Activated CD8-positive, alpha-beta memory T cell treated with anti-CD3 and anti-CD28 coated beads, Interleukin-2, amount 50 U/mL, for 1 hour (primary cell): Measurements from ENCODE around the gene CCNY.

Experiments used
- DNase-seq: peaks from one replicate; pipeline ENCODE4 v3.0.0-alpha.2; 2020; ENCODE audit errors: extremely low read depth

CCNY gene

DNA sequence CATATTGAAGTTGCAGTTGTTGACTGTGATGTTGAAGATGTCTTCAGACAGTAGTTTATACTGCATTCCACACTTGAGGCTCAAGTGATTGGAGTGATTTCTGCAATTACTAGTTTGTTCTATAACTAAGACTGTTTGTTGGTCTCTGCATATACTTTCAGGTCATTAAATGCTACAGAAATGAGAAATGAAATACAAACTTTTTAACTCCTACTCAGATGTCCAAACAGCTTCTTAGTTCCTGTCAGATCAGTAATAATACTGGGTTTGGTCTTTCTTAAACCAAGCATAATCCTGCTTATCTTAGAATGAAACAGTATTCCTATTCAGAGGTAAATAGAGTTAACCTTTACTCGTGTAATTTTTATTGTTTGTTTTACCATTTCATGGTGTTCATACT lies 115.9 kb downstream of the CCNY start:
- DNase-seq: no peak

DNA sequence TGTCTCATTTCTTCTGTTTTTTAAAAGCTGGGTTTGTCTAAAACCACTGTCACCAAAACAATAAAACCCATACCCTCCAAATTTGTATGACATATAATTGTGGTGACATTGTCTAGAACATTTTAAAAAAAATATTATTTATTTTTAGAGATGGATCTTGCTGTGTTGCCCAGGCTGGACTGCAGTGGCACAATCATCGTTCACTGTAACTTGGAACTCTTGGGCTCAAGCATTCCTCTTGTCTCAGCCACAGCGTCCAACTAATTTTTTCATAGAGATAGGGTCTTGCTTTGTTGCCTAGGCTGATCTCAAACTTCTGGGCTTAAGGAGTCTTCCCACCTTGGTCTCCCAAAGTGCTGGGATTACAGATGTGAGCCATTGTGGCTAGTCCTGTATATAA lies 116.5 kb downstream of the CCNY start:
- DNase-seq: no peak

DNA sequence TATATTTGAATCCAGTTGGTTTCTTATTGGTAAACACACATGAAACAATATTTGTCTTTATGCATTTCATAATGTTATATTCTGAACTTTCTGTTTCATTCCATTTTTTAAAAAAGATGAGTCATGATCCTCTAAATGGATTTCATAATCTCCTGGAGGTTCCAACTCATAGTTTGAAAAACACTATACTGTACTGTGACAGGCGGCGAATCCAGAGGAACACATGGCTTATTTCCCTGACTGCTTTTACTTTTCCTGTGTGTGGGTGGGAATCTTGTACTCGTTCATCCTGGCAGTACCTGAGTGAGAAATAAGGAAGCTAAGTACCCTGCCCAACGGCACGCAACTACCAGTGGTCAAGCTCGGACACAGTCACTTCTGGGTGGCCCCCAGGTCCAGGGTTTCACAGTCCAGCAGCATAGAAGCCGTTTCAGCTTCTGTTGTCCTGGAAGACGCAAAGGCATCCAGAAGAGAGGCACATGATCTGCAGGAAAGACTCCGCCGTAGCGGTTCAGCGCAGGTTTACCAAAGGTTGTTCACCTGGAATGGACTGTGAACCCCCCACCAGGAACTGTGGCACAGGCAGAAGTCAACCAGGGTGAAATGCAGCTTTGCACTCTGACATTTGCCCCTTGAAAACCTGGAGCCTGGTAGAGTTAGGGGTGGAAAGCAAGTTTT lies 117.7 kb downstream of the CCNY start:
- DNase-seq: no peak

DNA sequence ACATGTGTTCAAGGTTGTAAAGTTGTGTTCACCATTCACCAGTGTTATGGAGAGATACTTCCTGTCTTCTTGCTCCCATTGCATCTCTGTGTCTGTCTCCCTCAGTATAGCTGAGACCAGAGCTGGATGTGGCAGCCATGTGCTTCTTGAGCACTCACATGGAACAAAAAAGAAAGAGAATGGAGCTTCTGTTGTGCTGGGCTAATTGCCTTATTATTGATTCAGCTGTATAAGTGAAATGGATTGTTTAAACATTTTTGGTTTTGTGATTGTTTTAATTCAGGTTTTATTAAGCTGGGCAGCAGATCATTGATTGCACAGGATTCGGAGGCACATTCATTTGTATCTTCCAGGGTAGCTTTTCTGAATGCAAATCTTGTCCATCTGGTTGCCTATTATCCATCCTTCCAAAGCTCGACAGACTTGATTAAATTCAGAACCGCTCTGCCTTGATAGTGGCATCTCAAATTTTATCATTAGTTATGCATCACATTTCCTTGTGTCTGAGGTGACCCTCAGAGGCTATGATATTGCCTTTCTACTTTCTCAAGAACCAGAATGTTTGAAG lies 119.9 kb downstream of the CCNY start:
- DNase-seq: no peak

DNA sequence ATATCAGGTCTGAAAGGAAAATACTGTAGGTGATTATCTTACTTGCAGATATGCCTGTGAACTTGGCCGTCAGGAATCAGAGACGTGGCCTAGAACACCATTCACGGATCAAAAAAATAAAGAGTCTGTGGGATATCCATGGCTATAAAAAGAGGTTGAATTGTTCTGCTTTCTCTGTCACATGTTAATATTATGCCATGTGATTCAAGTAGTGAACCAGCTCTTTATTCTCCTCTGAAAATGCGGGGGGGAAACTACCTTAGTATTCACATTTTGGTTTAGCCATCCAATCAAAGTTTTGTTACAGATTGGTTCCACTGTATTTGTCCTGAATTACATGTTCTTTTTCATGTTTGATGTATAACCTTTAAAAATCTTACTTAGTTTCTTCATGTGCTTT lies 120.5 kb downstream of the CCNY start:
- DNase-seq: no peak

DNA sequence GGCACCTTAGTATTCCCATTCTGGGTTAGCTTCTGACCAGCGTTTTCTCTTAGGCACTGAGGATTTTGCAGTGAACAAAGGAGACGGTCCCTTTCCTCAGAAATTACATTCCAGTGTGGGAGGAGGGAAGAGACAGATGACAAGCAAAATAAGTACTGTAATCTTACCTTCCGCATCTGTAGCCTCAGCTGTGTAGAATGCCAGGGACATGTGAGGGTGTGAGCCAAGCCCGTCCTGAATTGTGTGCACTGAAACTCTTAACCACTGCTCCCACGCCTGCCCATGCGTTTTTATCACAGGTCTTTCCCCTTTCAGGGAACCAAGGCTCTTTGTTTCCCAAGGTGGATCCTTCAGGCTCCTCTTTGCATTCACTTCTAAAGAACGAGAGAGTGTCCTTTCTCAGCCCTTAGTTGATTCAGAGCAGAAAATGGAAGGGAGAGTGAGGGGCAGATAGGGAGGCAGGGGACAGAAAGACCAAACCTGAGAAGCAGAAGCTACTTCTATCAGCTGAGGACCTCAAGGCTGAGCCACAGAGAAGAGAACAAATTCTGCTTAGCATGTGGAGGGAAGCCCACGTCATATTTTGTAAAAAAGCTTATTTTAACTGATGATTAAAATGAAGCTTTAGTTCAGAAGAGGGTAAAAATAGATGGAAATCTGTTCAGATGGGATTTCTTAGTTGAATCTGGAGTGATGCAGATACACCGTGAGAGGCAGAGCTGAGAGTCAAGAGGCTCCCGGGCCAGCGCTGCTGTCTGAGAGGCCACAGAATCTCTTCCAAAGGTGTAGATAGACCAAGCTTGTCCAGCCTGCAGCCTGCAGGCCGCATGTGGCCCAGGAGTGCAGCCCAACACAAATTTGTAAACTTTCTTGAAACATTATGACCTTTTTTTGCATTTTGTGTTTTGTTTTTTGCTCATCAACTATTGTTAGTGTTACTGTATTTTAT lies 122.5 kb downstream of the CCNY start:
- no peak for DNase-seq

DNA sequence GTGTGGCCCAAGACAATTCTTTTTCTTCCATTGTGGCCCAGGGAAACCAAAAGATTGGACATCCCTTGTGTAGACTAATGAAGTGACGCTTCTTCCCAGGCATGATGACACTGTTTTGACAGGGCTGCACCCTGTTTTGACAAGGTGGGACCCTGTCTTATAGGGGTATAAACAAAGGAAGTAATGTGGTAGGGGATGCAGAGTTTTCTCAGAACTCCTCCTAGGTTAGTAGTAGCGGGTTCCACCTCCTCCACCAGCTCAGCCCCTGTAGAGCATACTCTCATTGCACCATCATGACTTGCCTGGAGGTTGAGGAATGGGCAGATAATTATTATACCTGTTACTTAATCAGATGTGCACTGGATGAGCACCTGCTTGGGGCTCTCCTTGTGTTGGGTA lies 123.1 kb downstream of the CCNY start:
- no peak for DNase-seq

DNA sequence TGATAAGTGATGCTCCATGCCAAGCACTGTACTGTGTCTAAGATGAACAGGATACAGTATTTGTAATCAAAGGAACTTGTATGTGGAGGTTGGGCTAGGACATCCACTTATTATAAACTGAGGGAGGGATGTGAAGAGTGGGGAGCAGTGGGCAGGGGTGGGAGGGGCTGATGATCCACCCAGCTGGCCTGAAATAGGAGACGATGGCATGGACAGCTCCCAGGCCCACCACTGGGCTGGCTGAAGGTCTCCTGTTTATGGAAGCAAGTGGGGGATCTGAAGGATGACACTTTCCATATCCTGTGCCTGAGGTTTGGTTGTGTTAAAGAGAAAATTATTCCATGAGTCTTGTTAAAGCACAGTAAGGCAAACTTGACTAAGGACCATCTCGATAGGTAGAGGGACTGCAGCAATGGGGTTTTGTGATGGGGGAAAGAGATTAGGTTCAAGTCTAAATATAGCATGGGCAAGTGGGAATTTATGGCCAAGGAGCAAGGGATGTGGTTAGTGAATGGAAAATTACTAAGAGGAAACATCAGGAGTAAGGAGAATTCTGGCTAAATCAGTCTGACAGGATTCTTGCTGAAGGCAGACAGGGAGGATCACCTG lies 124.6 kb downstream of the CCNY start:
- no peak for DNase-seq

DNA sequence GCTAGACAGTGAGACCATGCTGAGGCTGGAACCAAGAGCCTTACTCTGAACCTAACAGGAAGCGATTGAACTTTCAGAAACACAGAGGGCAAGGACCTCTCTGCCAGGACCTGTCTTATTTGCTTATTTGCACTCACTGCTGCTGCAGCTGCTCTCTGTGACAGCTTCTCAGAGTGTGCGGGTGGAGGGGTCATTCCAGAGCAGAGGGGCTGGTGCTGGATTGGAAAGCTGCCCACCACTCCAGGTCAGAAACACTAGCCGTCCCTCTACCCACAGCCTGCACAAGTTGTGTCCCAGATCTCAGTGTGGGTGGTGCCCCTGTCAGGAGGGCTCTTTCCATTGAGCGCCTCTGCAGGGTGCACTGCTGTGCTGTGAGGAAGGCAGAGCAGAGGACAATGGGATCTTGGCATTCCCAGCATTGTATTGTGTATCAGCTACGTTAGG lies 126.2 kb downstream of the CCNY start:
- DNase-seq: no peak

DNA sequence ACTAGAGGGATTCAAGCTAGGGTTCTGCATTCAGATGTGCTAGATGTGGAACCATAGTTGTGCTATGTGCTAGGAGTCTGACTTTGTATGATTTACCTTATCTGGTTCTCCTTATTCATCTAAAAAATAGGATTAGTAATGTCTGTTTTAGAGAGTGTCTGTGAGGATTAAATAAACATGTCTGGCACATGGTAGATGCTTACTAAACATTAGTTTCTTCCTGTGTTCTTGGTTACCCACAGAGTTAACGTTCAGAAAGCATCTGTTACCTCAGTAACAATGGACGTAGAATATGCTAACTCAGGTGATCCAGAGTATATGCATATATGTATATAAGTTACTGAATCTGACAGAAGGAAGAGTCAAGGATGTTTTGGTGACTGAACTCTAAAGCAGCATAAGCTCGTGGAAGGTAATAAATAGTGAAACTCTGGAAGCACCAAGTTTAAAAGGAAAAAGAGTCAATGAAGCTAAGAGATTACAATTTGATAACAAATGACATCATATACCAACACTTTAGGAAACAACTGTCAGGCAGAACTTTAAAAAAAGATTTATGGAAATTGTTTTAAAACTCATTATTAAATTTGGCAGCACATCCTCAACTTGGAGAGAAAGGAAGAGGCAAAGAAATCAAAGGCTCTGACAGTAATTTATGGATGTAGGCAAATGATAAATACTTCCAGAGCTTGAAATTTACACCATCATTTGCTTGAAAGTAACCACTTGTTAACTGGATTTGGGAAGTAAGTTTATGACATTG lies 127.0 kb downstream of the CCNY start:
- DNase-seq: no peak

DNA sequence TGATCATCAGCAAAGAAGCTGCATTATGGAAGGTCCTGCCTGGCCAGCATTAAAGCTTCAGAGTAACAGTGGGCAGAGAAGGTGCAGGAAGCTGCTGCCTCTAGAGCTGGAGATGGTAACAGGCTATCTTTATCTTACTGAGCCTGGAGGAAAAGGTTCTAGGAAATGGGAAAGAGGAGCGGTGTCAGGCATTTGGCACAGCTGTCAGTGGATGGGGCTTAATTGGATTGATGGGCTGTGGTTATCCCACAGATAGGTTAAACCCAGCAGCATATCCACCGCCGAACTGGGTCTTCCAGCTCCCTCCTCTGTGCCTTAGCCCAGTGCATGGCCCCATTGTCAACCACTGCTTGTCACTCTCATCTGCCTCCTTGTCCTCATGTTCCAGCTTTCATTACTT lies 127.6 kb downstream of the CCNY start:
- DNase-seq: no peak

DNA sequence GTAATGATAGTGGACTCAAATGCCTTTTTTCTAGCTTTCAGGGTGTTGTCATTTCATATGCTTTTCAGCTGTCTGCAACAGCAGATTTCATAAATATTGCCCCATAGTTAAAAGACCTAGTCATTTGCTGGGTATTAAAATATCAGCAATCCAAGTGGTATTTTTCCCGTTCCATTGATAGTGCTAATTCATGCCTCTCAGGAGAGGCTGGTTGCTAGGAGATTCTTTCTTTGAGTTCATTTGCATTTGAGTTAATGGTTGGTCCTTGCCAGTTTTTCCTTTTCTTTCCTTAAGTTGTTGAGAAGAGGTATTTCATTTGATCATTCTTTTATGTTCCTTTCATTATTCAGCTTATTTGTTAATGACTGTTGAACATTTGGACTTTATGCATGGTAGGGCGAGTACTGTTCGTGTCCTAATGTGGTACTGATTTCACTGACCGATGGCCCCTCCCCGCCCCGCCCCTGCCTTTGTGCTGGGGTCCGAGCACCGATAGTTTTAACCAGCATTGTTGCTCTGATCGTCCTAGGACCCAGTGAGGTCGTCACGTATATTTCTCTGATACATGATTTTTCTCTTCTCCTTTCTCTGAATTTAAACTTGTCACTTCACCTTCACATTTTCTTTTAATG lies 128.6 kb downstream of the CCNY start:
- no peak for DNase-seq

DNA sequence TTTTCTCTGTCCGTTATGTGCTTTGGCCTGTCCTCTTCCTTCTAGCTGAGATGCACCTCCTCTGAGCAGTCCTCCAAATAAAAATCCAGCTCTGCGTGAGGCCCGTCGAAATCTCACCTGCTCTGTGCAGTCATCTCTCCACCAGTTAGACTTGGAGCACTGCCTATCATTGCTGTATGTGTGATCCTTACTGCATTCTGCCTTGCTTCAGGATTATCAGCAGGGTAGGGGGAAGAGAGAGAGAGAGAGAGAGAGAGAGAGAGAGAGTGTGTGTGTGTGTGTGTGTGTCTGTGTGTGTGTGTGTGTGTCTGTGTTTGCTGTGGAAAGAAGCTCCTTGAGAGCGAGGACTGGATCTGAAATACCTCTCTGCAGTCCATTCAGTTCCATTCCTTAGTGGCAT lies 129.4 kb downstream of the CCNY start:
- DNase-seq: no peak

DNA sequence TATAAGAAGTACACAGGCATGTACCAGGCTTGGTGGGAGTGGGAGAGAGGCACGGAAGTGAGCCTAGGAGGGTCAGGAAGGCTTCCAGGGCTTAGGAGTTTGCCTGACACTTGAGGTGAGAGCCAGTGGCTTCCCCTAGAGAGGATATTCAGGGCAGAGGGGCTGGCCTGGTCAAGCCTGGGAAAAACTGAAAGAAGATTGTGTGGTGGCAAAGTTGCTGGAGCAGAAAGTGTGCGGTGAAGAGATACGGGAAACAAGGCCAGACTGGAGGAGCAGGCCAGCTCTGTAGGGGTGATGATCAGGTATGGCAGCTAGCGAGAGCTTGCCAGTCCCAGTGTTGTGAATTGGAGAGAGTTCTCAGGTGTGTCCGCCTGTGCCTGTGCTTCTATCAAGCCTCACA lies 129.9 kb downstream of the CCNY start:
- no peak for DNase-seq

DNA sequence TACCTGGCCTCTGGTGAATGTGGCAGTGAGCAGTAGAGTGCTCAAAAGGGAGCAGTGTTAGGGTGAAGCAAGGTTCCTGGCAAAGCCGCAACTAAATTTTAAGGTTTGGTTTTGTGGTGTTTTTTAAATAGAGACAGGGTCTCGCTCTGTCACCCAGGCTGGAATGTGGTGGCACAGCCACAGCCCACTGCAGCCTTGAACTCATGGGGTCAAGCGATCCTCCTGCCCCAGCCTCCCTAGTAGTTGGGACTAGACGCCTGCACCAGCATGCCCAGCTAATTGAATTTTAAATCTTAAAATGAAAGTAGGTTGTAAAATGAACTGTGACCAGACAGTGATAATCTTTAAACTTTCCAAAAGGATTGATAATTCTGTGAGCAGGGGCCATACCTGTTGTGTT lies 130.4 kb downstream of the CCNY start:
- DNase-seq: no peak

DNA sequence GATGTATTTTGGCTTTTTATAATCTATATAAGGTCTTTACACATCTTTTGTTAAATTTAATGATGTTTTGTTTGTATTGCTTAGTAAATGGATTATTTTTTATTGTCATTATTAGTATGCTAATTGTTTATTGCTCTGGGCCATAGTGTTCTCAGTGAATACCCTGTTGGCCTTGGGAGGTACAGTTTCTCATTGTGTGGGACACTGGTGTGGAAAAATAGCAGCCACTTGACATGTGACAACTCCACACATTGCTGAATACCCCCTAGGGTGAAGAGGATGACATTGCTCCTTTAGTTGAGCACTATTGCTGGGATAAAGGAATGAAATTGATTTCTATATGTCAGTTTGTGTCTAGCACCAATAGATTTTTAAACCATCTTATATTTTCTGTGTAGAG lies 130.9 kb downstream of the CCNY start:
- no peak for DNase-seq

DNA sequence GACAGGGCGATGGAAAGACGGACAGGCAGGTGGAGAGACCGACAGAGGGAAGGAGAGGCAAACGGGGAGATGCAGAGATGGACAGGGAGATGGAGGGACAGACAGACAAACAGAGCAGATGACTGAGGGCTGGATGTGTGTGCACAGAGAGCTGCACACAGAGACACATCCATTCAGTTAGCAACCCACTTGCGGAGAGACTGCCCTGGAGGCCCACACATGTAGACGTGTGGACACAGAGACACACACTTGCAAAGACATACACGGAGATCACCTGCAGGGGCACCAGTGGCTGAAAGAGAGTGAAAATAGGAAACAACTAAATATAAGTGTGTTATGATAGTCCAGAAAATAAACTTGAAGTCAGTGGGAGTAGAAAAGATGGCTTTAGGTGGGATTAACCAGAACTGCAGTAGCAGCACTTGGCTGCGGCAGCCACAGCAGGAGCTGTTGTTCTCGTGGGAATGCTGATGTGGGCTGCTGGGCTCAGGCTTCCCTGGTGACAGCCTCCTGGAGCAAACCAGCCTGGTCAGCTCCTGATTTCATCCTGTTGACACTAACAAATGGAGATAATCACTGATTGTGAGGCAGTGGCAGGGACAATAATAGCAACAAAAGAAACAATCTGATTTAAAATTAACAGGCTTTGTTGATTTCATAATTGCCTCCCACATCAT lies 134.1 kb downstream of the CCNY start:
- DNase-seq: no peak

DNA sequence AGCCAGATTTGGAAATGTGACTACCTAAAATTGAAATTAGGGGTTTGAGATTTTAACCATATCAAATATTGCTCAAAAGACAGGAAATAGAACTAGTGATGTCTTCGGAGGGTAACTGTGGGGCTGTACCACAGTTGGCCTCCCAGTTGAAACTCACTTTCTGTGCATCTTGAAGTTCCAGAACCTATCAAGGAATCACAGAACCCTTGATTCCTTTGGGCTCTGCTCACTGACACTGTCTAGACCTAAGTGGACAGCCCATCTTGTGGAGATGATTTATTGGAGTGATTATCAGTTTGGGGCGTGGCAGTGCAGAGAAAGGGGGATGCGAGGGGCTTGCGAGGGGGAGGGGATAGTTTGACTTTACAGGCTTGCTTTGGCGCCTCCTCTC lies 134.6 kb downstream of the CCNY start:
- DNase-seq: no peak

DNA sequence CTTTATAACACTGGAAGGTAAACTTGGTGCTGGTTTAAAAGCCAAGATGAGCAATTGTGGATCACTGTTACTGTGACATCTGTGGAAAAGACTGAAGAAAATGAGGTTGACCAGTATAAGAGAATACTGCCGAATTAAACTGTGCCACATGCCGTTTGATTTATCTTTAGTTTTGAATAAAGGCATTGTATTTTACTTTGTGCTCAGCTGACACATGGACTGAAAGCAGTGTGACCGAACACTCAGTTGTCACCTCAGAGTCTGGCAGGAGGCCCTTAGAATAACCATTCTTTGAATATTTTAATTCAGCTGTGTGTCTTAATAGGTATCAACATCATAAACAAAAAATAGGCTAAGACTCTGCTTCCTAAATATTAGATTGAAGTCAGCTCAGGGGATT lies 135.1 kb downstream of the CCNY start:
- DNase-seq: no peak

DNA sequence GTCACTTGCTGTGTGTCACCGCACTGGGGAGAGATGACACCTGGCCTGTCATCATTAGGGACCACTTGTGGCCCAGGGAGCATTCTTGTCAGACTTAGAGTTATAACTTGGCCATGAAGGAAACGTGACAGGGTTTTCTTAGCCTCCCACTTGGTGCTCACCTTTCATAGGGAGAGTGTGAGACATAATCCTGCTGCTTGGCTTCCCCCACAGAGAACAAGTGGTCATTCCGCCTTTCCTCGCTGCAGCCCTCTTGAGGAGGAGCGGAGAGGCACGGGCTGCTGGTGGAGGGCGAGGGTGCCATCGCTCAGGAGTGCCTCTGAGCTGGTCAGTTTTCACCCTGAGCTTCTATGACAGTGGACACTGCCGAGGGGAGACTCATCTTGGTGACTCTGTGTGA lies 143.8 kb downstream of the CCNY start:
- no peak for DNase-seq

DNA sequence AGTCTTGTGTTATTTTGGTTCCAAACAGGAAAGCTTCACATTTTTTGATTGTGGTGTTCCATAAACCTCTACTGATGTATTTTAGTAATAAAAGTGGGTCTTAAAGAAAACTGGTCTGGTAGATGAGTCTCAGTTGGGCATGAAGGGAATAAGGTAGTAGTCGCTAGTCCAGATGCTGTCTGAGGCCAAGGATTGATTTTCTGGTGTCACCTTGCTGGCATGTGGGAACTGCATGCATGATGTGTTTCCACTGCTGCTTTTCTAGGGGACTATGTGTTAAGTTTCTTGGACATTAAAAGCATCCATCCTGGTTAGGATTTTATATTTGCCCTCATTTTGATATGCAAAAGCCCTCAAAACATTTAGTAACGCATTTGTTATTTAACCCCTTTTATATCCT lies 145.1 kb downstream of the CCNY start:
- no peak for DNase-seq
